KMS-11 (cell line): ENCODE results near the gene FHIT.

Experiments used
- H2AFZ ChIP-seq: fragments of 200-600 bp; sonication (generic); 2 replicates; pipeline ENCODE4 v1.6.1; 2016; ENCODE audit warnings: antibody characterized with exemption, mixed run types, low read depth
- H3K27ac ChIP-seq: fragments of 200-600 bp; sonication (generic); 2 replicates; pipeline ENCODE4 v1.6.1; 2016; ENCODE audit warnings: mild to moderate bottlenecking, mixed run types
- H3K27me3 ChIP-seq: fragments of 200-600 bp; sonication (generic); 2 replicates; pipeline ENCODE4 v1.6.1; 2017; ENCODE audit warnings: mild to moderate bottlenecking, low read depth, mixed run types, moderate library complexity; ENCODE audit not compliant: insufficient read depth
- H3K36me3 ChIP-seq: fragments of 200-600 bp; sonication (generic); 2 replicates; pipeline ENCODE4 v1.6.1; 2017; ENCODE audit warnings: mild to moderate bottlenecking, mixed run types; ENCODE audit not compliant: insufficient read depth
- H3K4me1 ChIP-seq: fragments of 200-600 bp; sonication (generic); 2 replicates; pipeline ENCODE4 v1.6.1; 2016; ENCODE audit warnings: mild to moderate bottlenecking, low read depth, mixed run types; ENCODE audit not compliant: poor library complexity, severe bottlenecking
- H3K4me2 ChIP-seq: fragments of 200-600 bp; sonication (generic); 2 replicates; pipeline ENCODE4 v1.7.0; 2016; ENCODE audit warnings: mild to moderate bottlenecking, mixed run types
- H3K4me3 ChIP-seq: fragments of 200-600 bp; sonication (generic); IDR thresholded peaks from 2 replicates; pipeline ENCODE4 v1.6.1; 2017; ENCODE audit warnings: low read depth, low read length, mixed read lengths; ENCODE audit not compliant: insufficient read depth
- H3K79me2 ChIP-seq: fragments of 200-600 bp; sonication (generic); 2 replicates; pipeline ENCODE4 v1.6.1; 2016; ENCODE audit warnings: low read depth, mixed run types; ENCODE audit not compliant: insufficient read depth
- H3K9ac ChIP-seq: fragments of 200-600 bp; sonication (generic); 2 replicates; pipeline ENCODE4 v1.6.1; 2016; ENCODE audit warnings: mild to moderate bottlenecking, mixed run types
- H4K20me1 ChIP-seq: fragments of 200-600 bp; sonication (generic); 2 replicates; pipeline ENCODE4 v1.6.1; 2016; ENCODE audit warnings: mild to moderate bottlenecking, mixed run types; ENCODE audit not compliant: insufficient read depth
- CTCF ChIP-seq: fragments of 200-600 bp; sonication (generic); conservative IDR thresholded peaks from 2 replicates; pipeline ENCODE4 v1.6.1; 2017; ENCODE audit warnings: low read depth, mild to moderate bottlenecking, antibody characterized with exemption, low read length, moderate library complexity, mixed read lengths

Gene FHIT

GRCh38 chr3:59866076-59866475 lies 1385.2 kb downstream of the FHIT start:
- Histone ChIP-seq H3K27me3 (no peaks in the 10 kb centered on the region), H2AFZ (no peak overlapping the region), H3K4me3 (no peak overlapping the region), H3K27ac (no peak overlapping the region), H3K4me2 (no peak overlapping the region), H3K79me2 (no peaks in the 10 kb centered on the region), H4K20me1 (no peaks in the 10 kb centered on the region), H3K4me1 (no peaks in the 10 kb centered on the region), H3K9ac (no peak overlapping the region), H3K36me3 (no peaks in the 10 kb centered on the region)
- TF ChIP-seq CTCF, result no peak

DNA sequence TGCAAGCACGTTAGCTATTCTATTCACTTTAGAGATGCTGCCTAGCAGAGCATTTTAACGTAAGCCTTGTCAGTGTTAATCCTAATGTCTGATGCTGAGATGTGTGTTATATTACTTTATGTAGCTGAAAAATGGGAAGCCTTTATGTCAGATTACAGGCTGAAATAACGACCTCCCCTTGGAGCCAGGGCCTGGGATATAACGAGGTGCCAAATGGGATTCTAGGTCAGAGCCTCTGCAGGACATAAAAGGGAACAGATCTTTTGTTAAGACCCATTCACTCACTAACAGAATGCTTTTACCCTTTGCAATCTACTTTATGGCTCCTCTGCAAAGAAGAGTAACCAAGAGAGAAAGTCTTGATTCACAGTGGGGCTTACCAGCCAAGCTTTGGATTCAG lies 1385.9 kb downstream of the FHIT start:
- Histone ChIP-seq H4K20me1 (no peaks in the 10 kb centered on the region), H3K79me2 (no peaks in the 10 kb centered on the region), H3K4me1 (no peaks in the 10 kb centered on the region), H2AFZ (no peak overlapping the region), H3K27ac (no peak overlapping the region), H3K4me3 (no peak overlapping the region), H3K36me3 (no peaks in the 10 kb centered on the region), H3K27me3 (no peaks in the 10 kb centered on the region), H3K9ac (no peak overlapping the region), H3K4me2 (no peak overlapping the region)
- no peak for TF ChIP-seq CTCF

- H4K20me1 ChIP-seq, result no peaks in the 10 kb centered on the region
- H3K4me2 ChIP-seq, result no peak overlapping the region
- H3K4me3 ChIP-seq, result no peak overlapping the region
- H3K27me3 ChIP-seq, result no peaks in the 10 kb centered on the region
- H2AFZ ChIP-seq, result no peak overlapping the region
- H3K36me3 ChIP-seq, result no peaks in the 10 kb centered on the region
- no peaks in the 10 kb centered on the region for H3K79me2 ChIP-seq
- no peak overlapping the region for H3K9ac ChIP-seq
- no peaks in the 10 kb centered on the region for H3K4me1 ChIP-seq
- no peak overlapping the region for H3K27ac ChIP-seq
- no peak for TF ChIP-seq CTCF
Measured at GRCh38 chr3:59862686-59863085, 1388.6 kb downstream of the FHIT start.

GRCh38 chr3:59857589-59858346 lies 1393.5 kb downstream of the FHIT start:
- H3K27ac ChIP-seq, result no peak overlapping the region
- TF ChIP-seq CTCF, result peak; percentile 81
- no peaks in the 10 kb centered on the region for H3K27me3 ChIP-seq
- no peaks in the 10 kb centered on the region for H3K4me1 ChIP-seq
- no peaks in the 10 kb centered on the region for H3K79me2 ChIP-seq
- no peak overlapping the region for H3K4me3 ChIP-seq
- no peaks in the 10 kb centered on the region for H4K20me1 ChIP-seq
- no peak overlapping the region for H3K9ac ChIP-seq
- no peaks in the 10 kb centered on the region for H3K36me3 ChIP-seq
- no peak overlapping the region for H2AFZ ChIP-seq
- H3K4me2 ChIP-seq, result no peak overlapping the region
